Neuronal stem cell (in vitro differentiated cells): ENCODE measurements around the gene ZBTB46.

Source experiments
- DNase-seq: peaks from one replicate; pipeline ENCODE4 v3.0.0-alpha.2; 2013; ENCODE audit warnings: low spot score
- H2AFZ ChIP-seq: one replicate; pipeline ENCODE4 v1.6.1; 2013; ENCODE audit warnings: mild to moderate bottlenecking, low read length, inconsistent platforms
- H2AK5ac ChIP-seq: 2 replicates; pipeline ENCODE4 v1.6.1; 2013; ENCODE audit warnings: low read depth, mild to moderate bottlenecking, inconsistent platforms, low read length, moderate library complexity, mixed read lengths
- H2BK120ac ChIP-seq: 2 replicates; pipeline ENCODE4 v1.6.1; 2013; ENCODE audit warnings: low read depth, mild to moderate bottlenecking, inconsistent platforms, low read length, moderate library complexity, mixed read lengths
- H2BK12ac ChIP-seq: one replicate; pipeline ENCODE4 v1.6.1; 2013; ENCODE audit warnings: low read length, inconsistent platforms
- H2BK15ac ChIP-seq: 2 replicates; pipeline ENCODE4 v1.6.1; 2013; ENCODE audit warnings: mild to moderate bottlenecking, low read length, inconsistent platforms, mixed read lengths
- H2BK5ac ChIP-seq: one replicate; pipeline ENCODE4 v1.6.1; 2013; ENCODE audit warnings: inconsistent platforms, mild to moderate bottlenecking, low read length, moderate library complexity
- H3K14ac ChIP-seq: one replicate; pipeline ENCODE4 v1.6.1; 2013; ENCODE audit warnings: low read length, inconsistent platforms
- H3K18ac ChIP-seq: 2 replicates; pipeline ENCODE4 v1.6.1; 2013; ENCODE audit warnings: low read length, inconsistent platforms
- H3K23ac ChIP-seq: 2 replicates; pipeline ENCODE4 v1.6.1; 2013; ENCODE audit warnings: low read depth, mild to moderate bottlenecking, mixed read lengths, low read length, inconsistent platforms; ENCODE audit not compliant: poor library complexity
- H3K27ac ChIP-seq: replicated peaks from 3 replicates; pipeline ENCODE4 v1.5.1; 2013; ENCODE audit warnings: low read length, inconsistent platforms
- H3K27me3 ChIP-seq, 3 experiments: 2 replicates each; pipeline ENCODE4 v1.6.1; 2013; ENCODE audit warnings: low read length in 3 of 3, mild to moderate bottlenecking in 2 of 3, inconsistent platforms in 1 of 3, low read depth in 1 of 3, mixed read lengths in 1 of 3, moderate library complexity in 1 of 3; ENCODE audit not compliant: control insufficient read depth in 3 of 3, insufficient read depth in 3 of 3
- H3K36me3 ChIP-seq, 2 donors: replicated peaks in 1 of 2; 2 replicates each; pipeline ENCODE4 v1.6.1; 2013; ENCODE audit warnings: low read length in 2 of 2; ENCODE audit not compliant: control insufficient read depth in 2 of 2, insufficient read depth in 2 of 2
- H3K4ac ChIP-seq: 2 replicates; pipeline ENCODE4 v1.6.1; 2013; ENCODE audit warnings: inconsistent platforms, mild to moderate bottlenecking, low read length, moderate library complexity
- H3K4me1 ChIP-seq, 2 donors: 1 replicate in 1 of 2; 2 replicates in 1 of 2; pipeline ENCODE4 v1.6.1; 2013; ENCODE audit warnings: low read length in 2 of 2, low read depth in 1 of 2; ENCODE audit not compliant: control insufficient read depth in 2 of 2, insufficient read depth in 1 of 2
- H3K4me2 ChIP-seq: one replicate; pipeline ENCODE4 v1.6.1; 2013; ENCODE audit warnings: mild to moderate bottlenecking, low read length, inconsistent platforms; ENCODE audit not compliant: insufficient read depth, poor library complexity, severe bottlenecking
- H3K4me3 ChIP-seq, 2 donors: 2 replicates each; pipeline ENCODE4 v1.5.1; 2013; ENCODE audit warnings: low read length in 2 of 2, mild to moderate bottlenecking in 2 of 2, inconsistent platforms in 1 of 2, moderate library complexity in 1 of 2
- H3K79me1 ChIP-seq: one replicate; pipeline ENCODE4 v1.6.1; 2013; ENCODE audit warnings: low read depth, mild to moderate bottlenecking, inconsistent platforms, low read length, moderate library complexity
- H3K9ac ChIP-seq: one replicate; pipeline ENCODE4 v1.6.1; 2013; ENCODE audit warnings: mild to moderate bottlenecking, low read depth, low read length, inconsistent platforms; ENCODE audit not compliant: poor library complexity
- H3K9me3 ChIP-seq, 2 donors: replicated peaks in 1 of 2; 2 replicates each; pipeline versions ENCODE3 to v1.6.1; 2013; ENCODE audit warnings: low read length in 2 of 2, mild to moderate bottlenecking in 2 of 2, inconsistent platforms in 1 of 2, low read depth in 1 of 2, mixed read lengths in 1 of 2, moderate library complexity in 1 of 2; ENCODE audit not compliant: control insufficient read depth in 2 of 2, insufficient read depth in 1 of 2
- H4K8ac ChIP-seq: one replicate; pipeline ENCODE4 v1.6.1; 2013; ENCODE audit warnings: low read depth, mild to moderate bottlenecking, inconsistent platforms, low read length, moderate library complexity
- H4K91ac ChIP-seq: one replicate; pipeline ENCODE4 v1.6.1; 2013; ENCODE audit warnings: low read length, low read depth, mild to moderate bottlenecking, inconsistent platforms; ENCODE audit not compliant: poor library complexity
- WGBS, 2 donors: extraction: QIAGEN DNeasy Blood & Tissue Kit; methylation state at CpG; one replicate each; pipeline ENCODE4 v1.1.7; 2013; ENCODE audit warnings: missing lambda C conversion rate in 2 of 2, mixed read lengths in 1 of 2; ENCODE audit not compliant: insufficient read length in 2 of 2, insufficient replicate concordance in 1 of 2; ENCODE audit errors: extremely low coverage in 2 of 2; 5-methylcytosine and 5-hydroxymethylcytosine counted together

The ZBTB46 gene

DNA sequence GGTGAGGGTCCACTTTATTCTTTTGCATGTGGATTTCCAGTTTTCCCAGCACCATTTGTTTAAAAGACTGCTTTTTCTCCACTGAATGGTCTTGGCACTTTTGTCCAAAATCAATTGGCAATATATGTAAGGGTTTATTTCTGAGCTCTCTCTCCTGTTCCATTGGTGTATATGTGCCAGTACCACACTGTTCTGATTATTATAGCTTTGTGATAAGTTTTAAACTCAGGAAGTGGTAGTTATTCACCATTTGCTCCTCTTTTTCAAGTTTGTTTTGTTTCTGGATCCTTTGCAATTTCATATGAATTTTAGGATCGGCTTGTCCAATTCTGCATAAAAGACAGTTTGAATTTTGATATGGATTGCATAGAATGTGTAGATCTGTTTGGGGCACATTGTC is 118.9 kb downstream of the ZBTB46 start:
- peaks cover 10 to 74% of the 10 kb centered on the region in 2 donors for H3K36me3 ChIP-seq
- no CpG with 5 or more reads among the region's 1 CpG for WGBS, 2 donors

DNA sequence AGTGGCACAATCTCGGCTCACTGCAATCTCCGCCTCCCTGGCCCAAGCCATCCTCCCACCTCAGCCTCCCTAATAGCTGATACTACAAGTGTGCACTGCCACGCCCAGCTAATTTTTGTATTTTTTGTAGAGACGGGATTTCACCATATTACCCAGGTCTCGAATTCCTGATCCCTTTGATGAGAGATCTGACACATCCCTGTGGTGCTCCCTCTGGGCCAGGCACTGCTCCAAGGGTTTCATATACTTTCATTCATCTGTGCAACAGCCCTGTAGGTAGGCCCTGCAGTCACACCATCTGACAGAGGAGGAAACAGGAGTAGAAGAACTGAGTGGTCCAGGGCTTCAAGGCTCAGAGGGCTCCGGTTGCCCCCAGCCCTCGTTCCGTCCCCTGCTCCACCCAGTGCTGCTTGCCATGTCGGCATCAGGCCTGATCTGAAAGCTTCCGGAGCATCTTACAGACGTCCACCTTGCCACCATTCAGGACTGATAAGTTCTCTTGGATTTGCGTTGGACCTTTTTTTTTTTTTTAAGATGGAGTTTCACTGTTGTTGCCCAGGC is 119.9 kb downstream of the ZBTB46 start:
- Histone ChIP-seq H3K27me3 (no peaks in the 10 kb centered on the region), H3K18ac (no peak overlapping the region), H2AK5ac (no peak overlapping the region), H2BK12ac (no peak overlapping the region), H3K4ac (no peak overlapping the region), H3K4me2 (no peak overlapping the region), H2BK15ac (no peak overlapping the region), H2BK120ac (no peak overlapping the region), H3K9me3 (peaks cover 2 to 36% of the 10 kb centered on the region in 2 donors), H4K91ac (no peak overlapping the region), H3K79me1 (peaks cover 25% of the 10 kb centered on the region), H3K23ac (no peak overlapping the region), H3K9ac (no peak overlapping the region), H3K36me3 (peaks cover 15 to 73% of the 10 kb centered on the region in 2 donors), H2BK5ac (no peak overlapping the region), H3K14ac (no peak overlapping the region), H3K27ac (no peak overlapping the region), H3K4me1 (peaks cover 12 to 13% of the 10 kb centered on the region in 2 donors), H3K4me3 (no peak overlapping the region), H4K8ac (no peak overlapping the region), H2AFZ (no peak overlapping the region)
- DNase-seq, result no peak
- no CpG with 5 or more reads among the region's 12 CpGs for WGBS, 2 donors

More for the DNA sequence above, 118.9 kb downstream of the ZBTB46 start:
- Histone ChIP-seq H2AK5ac (no peak overlapping the region), H2BK12ac (no peak overlapping the region), H4K8ac (no peak overlapping the region), H3K9me3 (peaks cover 2 to 43% of the 10 kb centered on the region in 2 donors), H3K14ac (no peak overlapping the region), H2BK120ac (no peak overlapping the region), H2AFZ (no peak overlapping the region), H2BK15ac (no peak overlapping the region), H3K27me3 (no peaks in the 10 kb centered on the region), H3K9ac (no peak overlapping the region), H3K18ac (no peak overlapping the region), H4K91ac (no peak overlapping the region), H3K27ac (no peak overlapping the region), H3K4me2 (no peak overlapping the region), H3K23ac (no peak overlapping the region), H3K4me1 (peaks cover 6 to 8% of the 10 kb centered on the region in 2 donors), H3K4ac (no peak overlapping the region), H2BK5ac (no peak overlapping the region), H3K79me1 (peaks cover 18% of the 10 kb centered on the region), H3K4me3 (no peak overlapping the region)
- DNase-seq, result no peak

DNA sequence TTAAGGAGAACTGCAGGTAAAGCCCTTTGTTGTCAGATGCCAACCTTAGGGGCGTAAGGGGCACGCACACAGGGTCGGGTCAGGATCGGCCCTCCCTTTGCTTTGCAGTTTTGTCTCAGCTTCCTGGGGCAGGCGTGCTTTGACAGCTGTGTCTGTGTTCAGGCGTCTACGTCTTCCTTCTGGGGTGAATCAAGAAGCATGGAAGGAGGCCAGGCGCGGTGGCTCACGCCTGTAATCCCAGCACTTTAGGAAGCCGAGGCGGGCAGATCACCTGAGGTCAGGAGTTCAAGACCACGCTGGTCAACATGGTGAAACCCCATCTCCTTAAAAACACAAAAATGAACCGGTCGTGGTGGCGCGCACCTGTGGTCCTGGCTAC is 121.9 kb downstream of the ZBTB46 start:
- peaks cover 35 to 77% of the 10 kb centered on the region in 2 donors for H3K36me3 ChIP-seq
- H2AFZ ChIP-seq, result no peak overlapping the region
- no peak overlapping the region for H4K8ac ChIP-seq
- H3K27me3 ChIP-seq, result no peaks in the 10 kb centered on the region
- peak overlapping the region in 1 of 2 donors; percentile 91 for H3K4me3 ChIP-seq
- no peak overlapping the region for H3K27ac ChIP-seq
- H4K91ac ChIP-seq, result no peak overlapping the region
- no peak overlapping the region for H2AK5ac ChIP-seq
- H3K9me3 ChIP-seq, result peaks cover 0 to 22% of the 10 kb centered on the region in 2 donors
- H2BK12ac ChIP-seq, result no peak overlapping the region
- no peak overlapping the region for H2BK5ac ChIP-seq
- peaks cover 12 to 13% of the 10 kb centered on the region in 2 donors for H3K4me1 ChIP-seq
- H3K79me1 ChIP-seq, result peaks cover 30% of the 10 kb centered on the region
- WGBS, 2 donors, result no CpG with 5 or more reads among the region's 17 CpGs
- H2BK15ac ChIP-seq, result no peak overlapping the region
- no peak overlapping the region for H3K9ac ChIP-seq
- peak overlapping the region; percentile 99 for H3K23ac ChIP-seq
- no peak for DNase-seq
- no peak overlapping the region for H3K18ac ChIP-seq
- H3K4me2 ChIP-seq, result no peak overlapping the region
- no peak overlapping the region for H3K14ac ChIP-seq
- no peak overlapping the region for H2BK120ac ChIP-seq
- no peak overlapping the region for H3K4ac ChIP-seq

DNA sequence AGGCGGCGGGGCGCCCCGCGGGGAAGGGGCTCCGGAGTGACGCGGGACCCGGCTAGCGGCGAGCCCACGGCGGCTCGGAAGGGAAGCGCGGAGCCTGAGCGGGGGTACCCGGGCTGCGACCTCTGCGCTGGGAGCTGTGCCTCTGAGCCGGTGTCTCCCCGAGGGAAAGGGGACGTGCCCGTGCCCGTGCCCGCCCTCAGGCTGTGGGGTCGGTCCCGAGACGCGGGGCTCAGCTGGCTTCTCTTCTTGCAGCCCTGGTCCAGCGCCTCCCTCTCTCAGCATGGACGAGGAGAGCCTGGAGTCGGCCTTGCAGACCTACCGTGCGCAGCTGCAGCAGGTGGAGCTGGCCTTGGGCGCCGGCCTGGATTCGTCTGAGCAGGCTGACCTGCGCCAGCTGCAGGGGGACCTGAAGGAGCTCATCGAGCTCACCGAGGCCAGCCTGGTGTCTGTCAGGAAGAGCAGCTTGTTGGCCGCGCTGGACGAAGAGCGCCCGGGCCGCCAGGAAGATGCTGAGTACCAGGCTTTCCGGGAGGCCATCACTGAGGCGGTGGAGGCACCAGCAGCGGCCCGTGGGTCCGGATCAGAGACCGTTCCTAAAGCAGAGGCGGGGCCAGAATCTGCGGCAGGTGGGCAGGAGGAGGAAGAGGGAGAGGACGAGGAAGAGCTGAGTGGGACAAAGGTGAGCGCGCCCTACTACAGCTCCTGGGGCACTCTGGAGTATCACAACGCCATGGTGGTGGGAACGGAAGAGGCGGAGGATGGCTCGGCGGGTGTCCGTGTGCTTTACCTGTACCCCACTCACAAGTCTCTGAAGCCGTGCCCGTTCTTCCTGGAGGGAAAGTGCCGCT is 122.5 kb downstream of the ZBTB46 start:
- H2AK5ac ChIP-seq, result peak overlapping the region; percentile 95
- peaks cover 12 to 13% of the 10 kb centered on the region in 2 donors for H3K4me1 ChIP-seq
- peak overlapping the region; percentile 99 for H3K23ac ChIP-seq
- peak overlapping the region; percentile 82 for H3K14ac ChIP-seq
- H4K8ac ChIP-seq, result peak overlapping the region; percentile 82
- H3K18ac ChIP-seq, result peak overlapping the region; percentile 96
- H3K36me3 ChIP-seq, result peaks cover 37 to 77% of the 10 kb centered on the region in 2 donors
- peak overlapping the region; percentile 98 for H3K9ac ChIP-seq
- peak overlapping the region; percentile 94 for H3K4me2 ChIP-seq
- H2BK120ac ChIP-seq, result peak overlapping the region; percentile 61
- WGBS, 2 donors, result no CpG with 5 or more reads among the region's 67 CpGs
- no peak for DNase-seq
- H3K9me3 ChIP-seq, result peaks cover 0 to 16% of the 10 kb centered on the region in 2 donors
- no peak overlapping the region for H3K4ac ChIP-seq
- H4K91ac ChIP-seq, result no peak overlapping the region
- H3K4me3 ChIP-seq, result peak overlapping the region; percentile 91
- H2BK5ac ChIP-seq, result peak overlapping the region; percentile 53
- no peak overlapping the region for H3K27ac ChIP-seq
- H3K27me3 ChIP-seq, result no peaks in the 10 kb centered on the region
- H2BK12ac ChIP-seq, result no peak overlapping the region
- H2BK15ac ChIP-seq, result no peak overlapping the region
- H2AFZ ChIP-seq, result peak overlapping the region; percentile 86
- H3K79me1 ChIP-seq, result peaks cover 30% of the 10 kb centered on the region
